ENCODE data around the gene CAMTA1.

- TF ChIP-seq CTCF (IDR thresholded peaks at IDR 0.05), result no peak
- no peak for TF ChIP-seq POLR2AphosphoS5 (IDR thresholded peaks at IDR 0.05; ENCODE audit: insufficient read depth in 1 of 2, low read depth in 1 of 2)
Observed at GRCh38 chr1:7103874-7104273, 318.6 kb downstream of the CAMTA1 start.
